Putamen (tissue), 1 donor: ENCODE data around the gene EPSTI1.

Experiments
- DNase-seq: peaks from one replicate; pipeline ENCODE4 v3.0.0-alpha.2; 2016; ENCODE audit warnings: low spot score

The EPSTI1 gene

DNA sequence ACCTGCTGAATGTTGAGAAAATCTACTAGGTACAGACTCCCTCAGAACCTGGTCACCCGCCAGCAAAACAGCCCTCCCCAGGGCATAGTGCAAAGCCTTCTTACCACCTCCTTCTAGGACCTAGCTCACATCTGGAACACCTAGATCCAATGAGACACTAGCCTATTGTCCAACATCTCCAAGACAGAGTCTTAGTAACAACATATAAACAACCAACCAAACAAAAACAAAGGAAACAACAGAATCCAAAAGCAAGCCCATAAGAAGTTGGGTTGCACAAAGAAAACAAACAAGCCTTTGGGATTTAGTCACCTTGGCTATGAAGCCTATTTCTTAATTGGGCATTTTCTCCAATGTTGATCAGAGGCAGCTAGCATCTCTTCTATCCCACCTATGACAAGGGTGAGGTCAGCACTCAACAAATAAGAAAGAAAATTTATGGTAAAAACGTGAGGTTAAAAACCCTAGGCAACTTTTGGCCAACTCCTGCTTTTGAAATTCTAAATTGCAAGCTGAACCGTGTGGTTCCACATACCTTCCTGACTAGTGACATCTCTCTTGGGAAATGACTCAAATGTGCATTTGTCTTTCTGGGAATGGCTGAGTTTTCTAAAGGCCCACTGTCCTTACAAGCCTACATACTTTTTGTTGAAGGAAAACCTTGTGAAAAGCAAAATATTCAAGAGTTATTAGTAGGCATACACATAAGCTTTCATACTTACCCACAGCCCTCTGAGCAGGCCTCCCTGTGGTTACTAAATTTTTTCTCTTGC lies 144.0 kb downstream of the EPSTI1 start:
- DNase-seq, result no peak

DNA sequence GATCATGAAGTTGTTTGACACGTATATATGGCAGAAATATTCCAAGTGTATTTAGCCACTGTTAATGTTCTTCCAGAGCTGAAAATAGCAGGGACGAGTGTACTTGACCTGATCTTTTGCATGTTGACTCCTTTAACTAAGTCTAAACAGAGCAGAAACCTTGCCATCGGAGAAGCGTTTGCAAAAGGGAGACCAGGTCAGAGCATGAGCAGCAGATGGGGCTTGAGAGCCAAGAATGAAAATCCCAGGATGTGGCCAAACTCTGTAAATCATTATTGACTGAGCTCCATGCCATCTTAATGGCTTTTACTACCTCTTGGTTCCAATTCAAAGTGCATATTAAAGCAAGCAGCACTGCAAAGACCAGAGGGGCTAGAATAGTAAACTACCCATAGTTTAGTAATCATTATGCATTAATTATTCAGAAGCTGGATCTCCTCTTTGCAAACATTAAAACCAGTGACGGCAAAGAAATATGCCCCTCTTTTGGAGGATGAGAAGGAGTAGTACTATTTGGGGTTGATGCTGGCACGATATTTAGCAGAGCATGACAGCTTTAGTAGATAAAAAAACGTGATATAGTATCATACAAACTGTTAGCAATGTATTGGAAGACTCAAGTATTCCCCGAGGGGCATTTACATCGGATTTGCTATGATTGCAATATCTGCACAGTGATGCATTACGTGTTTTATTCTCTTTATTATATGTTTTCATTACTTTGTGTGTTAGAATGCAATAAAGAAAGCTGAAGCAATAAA lies 154.9 kb downstream of the EPSTI1 start:
- no peak for DNase-seq
